SU-DHL-6 (cell line): ENCODE data around the gene KICS2.
"Not testable (repeated sequence)": the region's sequence is repeated elsewhere in the genome, so short reads cannot be mapped to it uniquely, and the experiment has no call there.

Experiments used
- H2AFZ ChIP-seq: fragments of 200-600 bp; sonication (generic); 2 replicates; pipeline ENCODE4 v1.6.1; 2014; ENCODE audit warnings: low read depth, mild to moderate bottlenecking, moderate library complexity, mixed read lengths, antibody characterized with exemption, low read length; ENCODE audit not compliant: severe bottlenecking
- H3F3A ChIP-seq: fragments of 200-600 bp; shearing (Covaris generic); 2 replicates; pipeline ENCODE4 v1.6.0; 2016; ENCODE audit warnings: antibody characterized with exemption, mild to moderate bottlenecking; ENCODE audit not compliant: insufficient read depth
- H3K27ac ChIP-seq: fragments of 200-600 bp; sonication (generic); 2 replicates; pipeline ENCODE4 v1.5.1; 2016; ENCODE audit warnings: low read depth, mild to moderate bottlenecking, low read length, moderate library complexity, mixed read lengths
- H3K27me3 ChIP-seq: fragments of 200-600 bp; sonication (generic), shearing (Covaris generic); 2 replicates; pipeline ENCODE4 v1.6.0; 2014; ENCODE audit warnings: mild to moderate bottlenecking, low read length
- H3K36me3 ChIP-seq: fragments of 200-600 bp; sonication (generic); 2 replicates; pipeline ENCODE4 v1.6.1; 2014; ENCODE audit warnings: mild to moderate bottlenecking, low read length, mixed read lengths
- H3K4me2 ChIP-seq: fragments of 300-600, 200-600 bp; shearing (Covaris generic), sonication (generic); 2 replicates; pipeline ENCODE4 v1.6.0; 2014; ENCODE audit warnings: low read length, low read depth, mild to moderate bottlenecking; ENCODE audit not compliant: poor library complexity, severe bottlenecking
- H3K4me3 ChIP-seq: fragments of 200-600 bp; sonication (generic); 2 replicates; pipeline ENCODE4 v1.5.1; 2014; ENCODE audit warnings: antibody characterized with exemption, low read length, mild to moderate bottlenecking, mixed read lengths; ENCODE audit not compliant: insufficient read depth, poor library complexity, severe bottlenecking
- H3K79me2 ChIP-seq: fragments of 200-600 bp; sonication (generic); 2 replicates; pipeline ENCODE4 v1.6.1; 2014; ENCODE audit warnings: mild to moderate bottlenecking, low read length, moderate library complexity; ENCODE audit not compliant: insufficient read depth
- H3K9ac ChIP-seq: fragments of 200-600 bp; sonication (generic); 2 replicates; pipeline ENCODE4 v1.7.0; 2014; ENCODE audit warnings: mild to moderate bottlenecking, low read length
- H3K9me2 ChIP-seq: fragments of 200-600 bp; sonication (generic); replicated peaks from 2 replicates; pipeline ENCODE4 v1.6.1; 2014; ENCODE audit warnings: low read length; ENCODE audit not compliant: insufficient read depth
- H3K9me3 ChIP-seq: fragments of 200-600 bp; sonication (generic); 2 replicates; pipeline ENCODE4 v1.6.1; 2014; ENCODE audit warnings: low read length, mixed read lengths; ENCODE audit not compliant: insufficient read depth
- H4K20me1 ChIP-seq: fragments of 200-600 bp; sonication (generic); 2 replicates; pipeline ENCODE4 v1.6.1; 2014; ENCODE audit warnings: low read depth, mild to moderate bottlenecking, antibody characterized with exemption, low read length, moderate library complexity, mixed read lengths
- EZH2phosphoT487 ChIP-seq: fragments of 200-600 bp; sonication (generic), shearing (Covaris generic); conservative IDR thresholded peaks from 2 replicates; pipeline ENCODE4 v1.6.1; 2018; ENCODE audit warnings: mild to moderate bottlenecking, antibody characterized with exemption, low read length, moderate library complexity, mixed read lengths
- TF ChIP-seq, protein P1 (sequence below): fragments of 200-600 bp; sonication (generic); IDR thresholded peaks from one replicate; pipeline ENCODE4 v1.5.1; 2017; ENCODE audit warnings: antibody characterized with exemption, mild to moderate bottlenecking, low read length, moderate library complexity; ENCODE audit not compliant: insufficient read depth, poor library complexity, severe bottlenecking

KICS2 gene

DNA sequence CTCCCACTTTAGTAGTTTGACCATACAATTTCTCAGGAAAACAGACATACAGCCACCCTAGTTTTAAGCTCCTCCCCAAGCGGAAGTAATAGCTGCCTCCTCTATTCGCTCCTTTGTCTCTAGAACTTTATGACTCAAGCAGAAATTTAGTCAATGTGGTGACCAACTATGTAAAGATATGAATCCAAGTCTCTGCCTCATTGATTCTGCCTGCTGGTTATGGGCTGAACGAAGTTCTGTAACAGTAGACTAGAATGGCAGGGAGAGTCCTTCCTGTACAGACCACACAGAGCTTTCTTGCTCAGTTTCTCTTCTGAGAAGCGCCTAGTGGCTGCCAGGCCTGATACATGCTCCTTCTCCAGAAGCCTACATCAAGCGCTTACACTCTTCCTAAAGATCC lies 19.1 kb downstream of the KICS2 start:
- no peaks in the 10 kb centered on the region for H3K79me2 ChIP-seq
- H2AFZ ChIP-seq = no peak overlapping the region
- no peak overlapping the region for H3K27ac ChIP-seq

DNA sequence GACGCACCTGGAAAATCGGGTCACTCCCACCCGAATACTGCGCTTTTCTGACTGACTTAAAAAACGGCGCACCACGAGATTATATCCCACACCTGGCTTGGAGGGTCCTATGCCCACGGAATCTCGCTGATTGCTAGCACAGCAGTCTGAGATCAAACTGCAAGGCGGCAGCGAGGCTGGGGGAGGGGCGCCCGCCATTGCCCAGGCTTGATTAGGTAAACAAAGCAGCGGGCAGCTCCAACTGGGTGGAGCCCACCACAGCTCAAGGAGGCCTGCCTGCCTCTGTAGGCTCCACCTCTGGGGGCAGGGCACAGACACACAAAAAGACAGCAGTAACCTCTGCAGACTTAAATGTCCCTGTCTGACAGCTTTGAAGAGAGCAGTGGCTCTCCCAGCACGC lies 26.3 kb downstream of the KICS2 start:
- H3K9me2 ChIP-seq, H2AFZ ChIP-seq, H3K27ac ChIP-seq, H4K20me1 ChIP-seq, H3K27me3 ChIP-seq, H3K9ac ChIP-seq, H3F3A ChIP-seq, H3K4me2 ChIP-seq, H3K36me3 ChIP-seq, H3K79me2 ChIP-seq, H3K4me3 ChIP-seq, H3K9me3 ChIP-seq: not testable (repeated sequence)

More for the DNA sequence above, 19.1 kb downstream of the KICS2 start:
- no peaks in the 10 kb centered on the region for H3F3A ChIP-seq
- H3K4me2 ChIP-seq = no peak overlapping the region
- H3K9ac ChIP-seq = no peak overlapping the region
- no peaks in the 10 kb centered on the region for H3K9me3 ChIP-seq
- H3K27me3 ChIP-seq = no peaks in the 10 kb centered on the region
- H3K36me3 ChIP-seq = peaks cover 9% of the 10 kb centered on the region; the same call in 1 of the 2 replicates
- no peak overlapping the region for H3K4me3 ChIP-seq
- no peaks in the 10 kb centered on the region for H3K9me2 ChIP-seq
- TF ChIP-seq, protein P1, sequence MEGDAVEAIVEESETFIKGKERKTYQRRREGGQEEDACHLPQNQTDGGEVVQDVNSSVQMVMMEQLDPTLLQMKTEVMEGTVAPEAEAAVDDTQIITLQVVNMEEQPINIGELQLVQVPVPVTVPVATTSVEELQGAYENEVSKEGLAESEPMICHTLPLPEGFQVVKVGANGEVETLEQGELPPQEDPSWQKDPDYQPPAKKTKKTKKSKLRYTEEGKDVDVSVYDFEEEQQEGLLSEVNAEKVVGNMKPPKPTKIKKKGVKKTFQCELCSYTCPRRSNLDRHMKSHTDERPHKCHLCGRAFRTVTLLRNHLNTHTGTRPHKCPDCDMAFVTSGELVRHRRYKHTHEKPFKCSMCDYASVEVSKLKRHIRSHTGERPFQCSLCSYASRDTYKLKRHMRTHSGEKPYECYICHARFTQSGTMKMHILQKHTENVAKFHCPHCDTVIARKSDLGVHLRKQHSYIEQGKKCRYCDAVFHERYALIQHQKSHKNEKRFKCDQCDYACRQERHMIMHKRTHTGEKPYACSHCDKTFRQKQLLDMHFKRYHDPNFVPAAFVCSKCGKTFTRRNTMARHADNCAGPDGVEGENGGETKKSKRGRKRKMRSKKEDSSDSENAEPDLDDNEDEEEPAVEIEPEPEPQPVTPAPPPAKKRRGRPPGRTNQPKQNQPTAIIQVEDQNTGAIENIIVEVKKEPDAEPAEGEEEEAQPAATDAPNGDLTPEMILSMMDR = no peak
- TF ChIP-seq EZH2phosphoT487 = no peak
- no peaks in the 10 kb centered on the region for H4K20me1 ChIP-seq

DNA sequence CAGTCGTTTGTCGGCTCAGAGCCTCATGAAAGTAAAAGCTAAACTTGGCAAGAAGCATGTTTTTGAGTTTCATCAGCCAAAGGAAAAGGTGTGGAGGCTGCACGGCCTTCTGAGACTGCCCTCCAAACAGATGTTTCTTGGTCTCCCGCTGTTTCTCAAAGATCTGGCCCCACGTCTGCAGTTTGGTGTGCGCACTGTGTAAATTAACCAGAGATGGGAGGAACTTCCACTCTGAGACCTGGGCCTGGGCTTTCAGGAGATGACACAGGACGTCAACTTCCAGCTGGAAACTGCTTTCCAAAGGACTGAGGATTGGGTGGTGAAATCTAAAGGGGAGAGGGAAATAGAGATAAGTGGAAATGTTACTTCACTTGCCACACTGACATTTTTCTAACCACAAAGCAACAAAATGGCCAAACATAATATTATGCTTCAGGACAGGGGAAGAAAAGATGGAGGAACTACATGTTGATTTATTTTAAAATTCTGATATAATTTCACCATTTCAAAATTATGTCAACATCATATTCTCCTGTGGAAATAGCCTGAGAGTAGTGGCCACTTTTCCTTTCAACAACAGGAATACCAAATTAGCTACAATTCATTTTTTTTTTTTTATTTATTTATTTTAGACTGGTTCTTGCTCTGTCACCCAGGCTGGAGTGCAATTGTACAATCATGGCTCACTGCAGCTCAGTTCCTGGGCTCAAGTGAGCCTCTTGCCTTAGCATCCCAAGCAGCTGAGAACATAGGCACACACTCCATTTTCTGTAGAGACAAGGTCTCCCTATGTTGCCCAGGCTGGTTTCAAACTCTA lies 27.6 kb downstream of the KICS2 start:
- Histone ChIP-seq H3F3A (no peaks in the 10 kb centered on the region), H3K79me2 (no peaks in the 10 kb centered on the region), H4K20me1 (no peaks in the 10 kb centered on the region), H2AFZ (no peak overlapping the region), H3K27me3 (no peaks in the 10 kb centered on the region), H3K4me3 (no peak overlapping the region), H3K9me3 (no peaks in the 10 kb centered on the region), H3K36me3 (0 out of 2 replicates have a peak, but pooled peaks cover 4% of the 10 kb centered on the region), H3K9ac (no peak overlapping the region), H3K27ac (no peak overlapping the region), H3K9me2 (no peaks in the 10 kb centered on the region), H3K4me2 (no peak overlapping the region)
- TF ChIP-seq EZH2phosphoT487 = no peak
- TF ChIP-seq, protein P1 = no peak

DNA sequence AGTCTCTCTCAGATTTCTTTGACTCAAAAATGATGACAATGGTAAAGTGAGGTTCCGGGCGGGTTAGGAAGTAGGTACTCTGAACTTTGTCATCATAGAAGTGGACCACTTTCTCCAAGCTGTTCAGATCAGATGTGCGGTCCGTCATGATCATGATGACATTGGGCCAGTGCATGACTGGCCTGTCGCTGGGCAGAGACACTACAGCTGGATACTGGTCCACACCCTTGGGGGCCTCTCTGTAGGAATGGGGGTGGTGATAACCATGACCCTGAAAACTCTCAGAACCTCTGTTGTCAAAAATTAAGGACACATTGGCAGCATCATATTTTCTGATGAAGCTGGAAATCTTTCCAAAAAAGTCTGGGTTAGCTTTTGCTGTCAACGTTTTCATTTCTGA lies 28.2 kb downstream of the KICS2 start:
- no peaks in the 10 kb centered on the region for H3K9me2 ChIP-seq
- H3K79me2 ChIP-seq = no peaks in the 10 kb centered on the region
- H3K36me3 ChIP-seq = 0 out of 2 replicates have a peak, but pooled peaks cover 4% of the 10 kb centered on the region
- H3F3A ChIP-seq = no peaks in the 10 kb centered on the region
- H3K9me3 ChIP-seq = no peaks in the 10 kb centered on the region
- H3K27me3 ChIP-seq = no peaks in the 10 kb centered on the region
- H3K4me3 ChIP-seq = no peak overlapping the region
- TF ChIP-seq, protein P1 = no peak
- no peak for TF ChIP-seq EZH2phosphoT487
- no peak overlapping the region for H3K27ac ChIP-seq
- H4K20me1 ChIP-seq = no peaks in the 10 kb centered on the region
- H3K9ac ChIP-seq = no peak overlapping the region
- H2AFZ ChIP-seq = no peak overlapping the region
- H3K4me2 ChIP-seq = no peak overlapping the region
